Amniotic stem cell (primary cell): ENCODE data around the gene HAPLN1.

ENCODE experiments used
- DNase-seq: peaks from one replicate; lab custom pipeline; 2025; lab: John Stamatoyannopoulos, UW

The HAPLN1 gene

GRCh38 chr5:83641946-83642345 is 78.7 kb downstream of the HAPLN1 start:
- DNase-seq = no peak

- DNase-seq = no peak
Measured at GRCh38 chr5:83639911-83640310, 80.7 kb downstream of the HAPLN1 start.

GRCh38 chr5:83636156-83636555 is 84.5 kb downstream of the HAPLN1 start:
- no peak for DNase-seq

GRCh38 chr5:83633285-83633684 is 87.4 kb downstream of the HAPLN1 start:
- DNase-seq = no peak

- DNase-seq = peak; percentile 16
Measured at GRCh38 chr5:83632874-83633273, 87.8 kb downstream of the HAPLN1 start.

- DNase-seq = no peak
Measured at GRCh38 chr5:83628360-83628759, 92.3 kb downstream of the HAPLN1 start.

- no peak for DNase-seq
Measured at GRCh38 chr5:83614841-83615240, 105.8 kb downstream of the HAPLN1 start.

GRCh38 chr5:83608122-83608521 is 112.5 kb downstream of the HAPLN1 start:
- DNase-seq = peak; percentile 41

- DNase-seq = no peak
Measured at GRCh38 chr5:83595217-83595616, 125.4 kb downstream of the HAPLN1 start.

- no peak for DNase-seq
Measured at GRCh38 chr5:83590966-83591365, 129.7 kb downstream of the HAPLN1 start.

GRCh38 chr5:83589786-83590185 is 130.9 kb downstream of the HAPLN1 start:
- DNase-seq = no peak
